GM21526 (cell line): ENCODE measurements around the gene CLDN10.

Experiments
- ATAC-seq: cut with Tn5 transposase; IDR thresholded peaks from one replicate; pipeline ENCODE4 v1.9.1; 2021; ENCODE audit warnings: moderate library complexity; ENCODE audit not compliant: unreplicated experiment, low FRiP score

Gene CLDN10

DNA sequence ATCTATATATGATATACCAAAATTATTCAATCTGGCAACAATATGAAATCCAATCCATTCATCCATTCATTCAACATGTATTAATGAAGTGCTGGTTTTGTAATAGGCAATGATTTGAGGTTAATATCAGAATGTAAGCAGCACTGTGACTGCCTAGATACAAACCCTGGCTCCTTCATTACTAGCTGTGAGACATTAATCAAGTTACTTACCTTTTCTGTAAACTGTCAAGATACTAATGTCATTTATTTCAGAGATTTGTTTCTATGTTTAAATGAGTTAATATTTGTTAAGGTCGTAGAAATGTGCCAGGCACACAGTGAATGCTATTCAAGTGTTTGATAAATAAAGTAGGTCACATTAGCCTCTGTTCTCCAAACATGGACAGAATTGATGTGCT lies 40.9 kb downstream of the CLDN10 start:
- ATAC-seq, result no peak

GRCh38 chr13:95596701-95597100 lies 44.2 kb downstream of the CLDN10 start:
- no peak for ATAC-seq

GRCh38 chr13:95601216-95601615 lies 48.7 kb downstream of the CLDN10 start:
- no peak for ATAC-seq

DNA sequence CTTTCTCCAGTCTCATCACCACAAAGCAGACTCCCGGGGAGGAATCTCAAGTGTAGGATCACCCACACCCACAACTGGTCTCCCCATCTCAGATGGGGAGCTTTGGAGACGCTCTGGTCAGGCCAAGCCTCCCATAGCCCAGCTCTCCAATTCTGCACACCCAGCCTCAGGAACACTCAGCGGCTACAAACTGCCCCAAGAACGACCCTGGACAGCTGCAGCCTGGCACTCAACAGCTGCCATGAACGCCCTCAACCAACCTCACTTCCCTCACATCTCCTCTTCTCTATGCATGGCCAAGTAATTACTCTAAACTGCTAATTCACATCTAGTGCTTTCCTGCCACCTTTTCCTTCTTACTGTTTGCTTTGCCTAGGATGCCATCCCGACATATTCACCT lies 49.4 kb downstream of the CLDN10 start:
- ATAC-seq, result no peak

- ATAC-seq, result no peak
These were observed 51.5 kb downstream of the CLDN10 start for GRCh38 chr13:95603887-95604555.

GRCh38 chr13:95604556-95604915 lies 52.0 kb downstream of the CLDN10 start:
- no peak for ATAC-seq

GRCh38 chr13:95605448-95606125 lies 53.1 kb downstream of the CLDN10 start:
- ATAC-seq, result no peak

DNA sequence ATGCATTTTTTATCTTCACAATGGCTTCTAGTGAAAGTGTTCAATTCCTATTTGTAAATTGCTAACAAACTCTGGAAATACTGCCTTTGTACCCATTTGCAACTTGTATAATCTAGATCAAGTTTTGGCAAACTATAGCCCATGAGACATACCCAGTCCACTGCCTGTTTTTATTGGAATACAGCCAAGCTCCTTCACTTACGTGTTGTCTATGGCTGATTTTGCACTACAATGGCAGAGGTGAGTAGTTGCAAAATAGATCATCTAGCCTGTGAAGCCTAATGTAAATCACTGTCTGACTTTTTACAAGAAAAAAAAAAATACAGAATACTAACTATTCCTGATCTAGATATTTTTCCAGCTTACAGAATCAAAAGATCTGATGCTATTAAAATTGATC lies 54.8 kb downstream of the CLDN10 start:
- no peak for ATAC-seq

DNA sequence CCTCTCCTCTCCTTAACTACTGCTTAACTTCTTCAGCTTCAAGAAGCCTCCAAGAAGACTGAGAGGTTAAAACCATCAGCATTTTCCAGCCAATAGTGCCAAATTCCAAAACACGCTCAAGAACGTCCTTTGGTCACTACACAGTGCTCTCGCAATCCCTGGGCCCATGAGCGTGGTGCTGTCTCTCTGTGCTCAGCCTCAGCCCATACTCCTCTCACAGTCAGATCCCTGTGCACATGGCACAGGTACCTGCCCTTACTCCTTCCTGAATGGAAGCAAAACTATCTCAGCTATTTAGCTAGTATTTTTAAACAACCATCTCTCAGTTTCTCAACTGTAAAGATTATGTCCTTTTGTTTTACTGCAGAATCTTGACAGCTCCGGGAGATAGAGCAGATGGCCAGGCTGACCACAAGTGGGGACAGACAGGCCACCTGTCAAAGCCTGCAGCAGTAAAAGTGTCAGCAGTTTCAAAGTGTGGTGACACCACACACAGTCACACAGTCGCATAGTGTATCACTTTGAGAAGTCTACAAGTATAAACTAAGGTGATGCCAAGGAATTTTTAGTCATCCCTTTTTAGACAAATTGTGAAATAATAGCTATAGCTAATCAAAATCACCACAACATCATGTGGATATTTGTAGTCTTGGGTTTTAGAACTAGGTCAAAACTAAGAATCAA lies 56.3 kb downstream of the CLDN10 start:
- no peak for ATAC-seq

DNA sequence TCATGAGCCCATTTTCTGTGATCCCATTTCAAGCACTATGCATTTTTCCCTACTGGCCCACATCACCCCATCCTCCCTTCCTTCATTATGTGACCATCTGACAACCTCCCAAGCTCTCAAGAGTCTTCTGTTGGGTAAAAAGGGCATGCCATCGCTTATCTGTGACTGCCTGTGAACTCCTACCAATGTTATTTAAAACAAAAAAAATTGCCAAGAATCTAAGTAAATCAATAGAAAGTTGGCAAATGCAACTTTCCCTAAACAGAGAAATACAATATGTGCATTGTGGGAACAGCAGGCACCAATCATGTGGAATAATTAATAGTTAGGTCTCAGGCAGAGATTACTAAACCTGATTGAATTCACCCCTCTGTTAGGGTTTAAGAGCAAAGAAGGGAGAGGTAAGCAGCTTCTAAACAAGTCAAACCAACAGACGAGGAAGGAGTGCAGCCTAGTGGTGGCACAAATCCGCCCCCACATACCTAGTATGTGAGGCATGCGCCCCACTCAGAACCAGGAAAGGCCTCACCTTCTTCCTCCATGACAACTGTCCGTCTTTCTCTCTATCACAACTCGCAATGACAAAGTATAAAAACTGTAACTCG lies 62.2 kb downstream of the CLDN10 start:
- no peak for ATAC-seq

- ATAC-seq, result no peak
These were observed 63.0 kb downstream of the CLDN10 start for GRCh38 chr13:95615539-95615938.

GRCh38 chr13:95620030-95620824 lies 67.7 kb downstream of the CLDN10 start:
- no peak for ATAC-seq

GRCh38 chr13:95620825-95621498 lies 68.4 kb downstream of the CLDN10 start:
- ATAC-seq, result no peak

GRCh38 chr13:95623141-95623540 lies 70.6 kb downstream of the CLDN10 start:
- ATAC-seq, result no peak

DNA sequence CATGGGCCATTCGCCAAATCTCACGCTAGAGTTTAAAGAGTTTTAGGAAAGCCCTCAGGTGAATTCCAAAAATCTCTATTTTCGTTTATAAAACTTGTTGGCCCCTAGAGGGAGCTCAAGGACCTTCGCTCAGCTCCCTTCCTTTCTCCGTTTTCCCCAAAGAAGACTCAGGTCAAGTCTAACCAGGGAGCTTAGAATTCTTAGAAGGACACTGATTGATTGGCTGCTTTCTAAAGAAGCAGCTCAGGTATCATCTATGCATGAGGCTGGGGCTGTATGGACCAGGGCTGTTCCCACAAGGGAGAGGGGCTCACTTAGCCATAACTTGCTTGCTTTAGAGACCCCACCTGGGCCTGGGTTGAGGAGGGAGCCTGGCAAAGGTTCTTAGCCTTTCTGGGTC lies 71.5 kb downstream of the CLDN10 start:
- peak; percentile 56 for ATAC-seq

GRCh38 chr13:95626768-95627167 lies 74.2 kb downstream of the CLDN10 start:
- ATAC-seq, result no peak

DNA sequence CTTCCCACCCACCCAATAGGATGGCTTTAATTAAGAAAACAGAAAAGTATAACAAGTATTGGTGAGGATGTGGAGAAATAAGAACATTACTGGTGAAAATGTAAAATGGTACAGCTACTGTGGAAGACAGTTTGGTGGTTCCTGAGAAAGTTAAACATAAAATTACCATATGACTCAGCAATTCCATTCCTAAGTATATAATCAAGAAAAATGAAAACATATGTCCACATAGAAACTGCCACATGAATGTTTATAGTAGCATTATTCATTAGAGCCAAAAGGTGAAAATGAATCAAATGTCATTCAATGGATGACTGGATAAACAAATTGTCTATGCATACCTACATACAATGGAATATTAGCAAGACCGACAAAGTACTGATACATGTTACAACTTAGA lies 75.1 kb downstream of the CLDN10 start:
- no peak for ATAC-seq

GRCh38 chr13:95628488-95628887 lies 76.0 kb downstream of the CLDN10 start:
- ATAC-seq, result no peak

DNA sequence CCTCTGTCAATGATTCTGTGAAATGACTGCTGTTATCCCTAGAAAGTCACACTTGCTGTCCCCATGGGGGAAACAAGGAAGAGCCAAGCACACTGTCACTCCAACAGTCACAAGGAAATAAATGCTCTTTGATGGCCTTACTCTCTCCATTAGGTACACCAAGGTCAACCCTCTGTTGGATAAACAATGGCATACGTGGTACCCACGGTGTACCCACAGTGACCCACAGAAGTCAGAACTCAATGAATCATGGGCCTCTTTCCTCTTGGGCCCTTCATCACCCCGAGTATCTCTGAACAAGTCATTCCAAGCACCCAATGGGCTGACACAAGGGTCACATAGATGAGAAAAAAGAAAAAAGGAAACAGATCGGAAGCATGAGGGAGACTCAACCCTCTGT lies 76.6 kb downstream of the CLDN10 start:
- ATAC-seq, result no peak
